ENCODE results near the gene EXOC3L1.

- TF ChIP-seq POLR2A (IDR thresholded peaks at IDR 0.05) (no peak), CTCF (IDR thresholded peaks at IDR 0.05 in 4 of 5, conservative IDR thresholded peaks at IDR 0.05 in 1 of 5) (no peak)
Measured at GRCh38 chr16:67167588-67167987, 22.3 kb downstream of the EXOC3L1 start.

Data from gastrocnemius medialis (tissue), 4 donors.